ENCODE data around the gene IFNA10.
"Not testable (repeated sequence)": the region's sequence is repeated elsewhere in the genome, so short reads cannot be mapped to it uniquely, and the experiment has no call there.

IFNA10 gene

DNA sequence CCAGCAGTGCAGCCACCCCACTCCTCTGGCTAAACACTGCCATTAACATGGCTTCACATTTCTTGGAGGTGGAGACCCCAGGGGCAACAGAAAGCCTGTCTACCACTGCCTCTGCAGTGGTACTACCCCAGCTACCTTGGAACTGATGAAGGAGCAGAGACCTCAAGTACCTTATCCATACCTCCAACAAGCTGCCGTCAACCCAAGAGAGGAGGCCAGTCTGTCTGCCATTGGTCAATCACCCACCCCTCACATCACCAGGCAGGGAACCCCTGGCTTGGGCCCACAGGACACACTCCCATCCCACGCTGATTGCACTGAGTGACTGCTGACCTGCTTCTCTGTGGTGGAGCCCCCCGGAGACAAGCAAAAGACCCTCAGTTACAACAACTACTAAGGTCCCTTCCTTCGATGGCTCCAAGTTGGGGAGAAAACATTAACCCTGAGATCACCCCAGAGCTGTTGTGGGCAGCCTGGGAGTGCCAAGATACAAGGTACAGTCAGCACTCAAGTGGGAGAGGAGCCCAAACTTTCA is 27.3 kb upstream of the IFNA10 start:
- Histone ChIP-seq H3K4me3 (ENCODE audit: insufficient read depth, low read depth, low read length) (no peak overlapping the region), H3K27ac (ENCODE audit: insufficient read depth, low read depth, low read length, poor library complexity, severe bottlenecking) (no peak overlapping the region), H3K27me3 (ENCODE audit: control insufficient read depth, insufficient read depth, low read length, poor library complexity, severe bottlenecking) (no peaks in the 10 kb centered on the region), H3K4me1 (ENCODE audit: control insufficient read depth, insufficient read depth, low read length) (no peaks in the 10 kb centered on the region), H3K9me3 (ENCODE audit: control insufficient read depth, low read length) (no peaks in the 10 kb centered on the region), H3K36me3 (ENCODE audit: control insufficient read depth, insufficient read depth, low read length) (no peaks in the 10 kb centered on the region)
- 93 to 96% methylated on average over 4 of the region's 4 CpGs for WGBS, 2 experiments

DNA sequence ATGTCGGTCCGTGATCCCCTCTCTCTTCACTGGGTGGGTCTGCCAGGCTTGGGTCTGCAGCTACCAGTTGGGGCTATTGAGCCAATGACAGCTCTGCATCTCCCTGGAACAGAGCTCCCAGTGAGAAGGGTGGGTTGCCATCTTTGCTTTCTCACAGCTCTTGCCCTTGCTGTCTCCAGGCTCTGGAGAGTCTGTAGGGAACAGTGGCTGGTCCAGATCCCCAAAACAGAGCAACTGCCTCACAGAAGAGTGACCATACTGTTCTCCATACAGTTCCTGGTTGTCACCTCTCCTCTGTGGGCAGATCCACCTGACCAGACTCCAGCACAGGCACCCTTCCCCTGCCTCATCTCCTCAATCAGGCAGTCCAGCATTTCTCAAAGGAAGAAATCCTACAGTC is 26.3 kb upstream of the IFNA10 start:
- no peak overlapping the region for H3K27ac ChIP-seq (ENCODE audit: insufficient read depth, low read depth, low read length, poor library complexity, severe bottlenecking)
- no peaks in the 10 kb centered on the region for H3K9me3 ChIP-seq (ENCODE audit: control insufficient read depth, low read length)
- H3K4me3 ChIP-seq (ENCODE audit: insufficient read depth, low read depth, low read length): no peak overlapping the region
- no peaks in the 10 kb centered on the region for H3K4me1 ChIP-seq (ENCODE audit: control insufficient read depth, insufficient read depth, low read length)
- H3K36me3 ChIP-seq (ENCODE audit: control insufficient read depth, insufficient read depth, low read length): no peaks in the 10 kb centered on the region
- H3K27me3 ChIP-seq (ENCODE audit: control insufficient read depth, insufficient read depth, low read length, poor library complexity, severe bottlenecking): no peaks in the 10 kb centered on the region
- WGBS, 2 experiments: 92 to 96% methylated on average over 2 of the region's 2 CpGs

DNA sequence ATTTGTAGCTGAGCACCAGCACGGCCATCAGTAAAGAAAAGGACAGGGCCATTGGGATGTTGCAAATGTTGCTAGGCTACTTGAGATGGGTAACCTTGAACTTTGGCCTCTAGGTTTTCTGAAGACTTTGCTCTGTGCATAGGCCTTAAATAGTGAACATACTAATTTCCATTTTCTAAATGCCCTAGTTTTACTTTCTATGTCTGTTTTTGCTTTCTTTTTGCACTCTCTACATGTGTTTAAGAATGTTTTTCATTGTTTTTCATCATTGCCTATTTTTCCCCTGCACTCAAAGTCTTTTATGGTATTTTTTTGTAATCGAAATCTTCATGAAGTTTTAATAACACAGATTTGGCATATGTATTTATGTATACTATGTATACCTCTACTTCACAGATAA is 21.2 kb upstream of the IFNA10 start, which contains the start of gene IFNA17:
Gene IFNA17 (minus strand): TSS at position 101 of the 400 bp plus-strand sequence. CDS start 49 bp downstream, at position 52.
- H3K4me3 ChIP-seq (ENCODE audit: insufficient read depth, low read depth, low read length): no peak within 1 kb of the TSS

DNA sequence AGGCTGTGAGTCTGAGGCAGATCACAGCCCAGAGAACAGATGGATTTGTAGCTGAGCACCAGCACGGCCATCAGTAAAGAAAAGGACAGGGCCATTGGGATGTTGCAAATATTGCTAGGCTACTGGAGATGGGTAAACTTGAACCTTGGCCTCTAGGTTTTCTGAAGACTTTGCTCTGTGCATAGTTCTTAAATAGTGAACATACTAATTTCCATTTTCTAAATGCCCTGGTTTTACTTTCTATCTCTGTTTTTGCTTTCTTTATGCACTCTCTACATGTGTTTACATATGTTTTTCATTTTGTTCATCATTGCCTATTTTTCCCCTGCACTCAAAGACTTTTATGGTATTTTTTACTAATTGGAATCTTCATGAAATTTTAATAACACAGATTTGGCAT is 10.3 kb upstream of the IFNA10 start, which contains the start of gene IFNA16:
Gene IFNA16 (minus strand): TSS at position 101 of the 400 bp plus-strand sequence. CDS start 6 bp downstream, at position 95.
- H3K4me3 ChIP-seq (ENCODE audit: insufficient read depth, low read depth, low read length); H3K9me3 ChIP-seq (ENCODE audit: control insufficient read depth, low read length); H3K27ac ChIP-seq (ENCODE audit: insufficient read depth, low read depth, low read length, poor library complexity, severe bottlenecking); H3K27me3 ChIP-seq (ENCODE audit: control insufficient read depth, insufficient read depth, low read length, poor library complexity, severe bottlenecking); H3K4me1 ChIP-seq (ENCODE audit: control insufficient read depth, insufficient read depth, low read length); H3K36me3 ChIP-seq (ENCODE audit: control insufficient read depth, insufficient read depth, low read length): not testable (repeated sequence)
- 88 to 100% methylated on average over 1 of the region's 1 CpG for WGBS, 2 experiments

More for the DNA sequence above, 21.2 kb upstream of the IFNA10 start, which contains the start of gene IFNA17:
- 90 to 92% methylated on average over 1 of the region's 2 CpGs for WGBS, 2 experiments
- Histone ChIP-seq H3K27ac (ENCODE audit: insufficient read depth, low read depth, low read length, poor library complexity, severe bottlenecking) (no peak within 1 kb of the TSS), H3K4me1 (ENCODE audit: control insufficient read depth, insufficient read depth, low read length) (no peaks in the 10 kb centered on the region), H3K27me3 (ENCODE audit: control insufficient read depth, insufficient read depth, low read length, poor library complexity, severe bottlenecking) (no peaks in the 10 kb centered on the region), H3K9me3 (ENCODE audit: control insufficient read depth, low read length) (no peaks in the 10 kb centered on the region), H3K36me3 (ENCODE audit: control insufficient read depth, insufficient read depth, low read length) (no peaks in the 10 kb centered on the region)

DNA sequence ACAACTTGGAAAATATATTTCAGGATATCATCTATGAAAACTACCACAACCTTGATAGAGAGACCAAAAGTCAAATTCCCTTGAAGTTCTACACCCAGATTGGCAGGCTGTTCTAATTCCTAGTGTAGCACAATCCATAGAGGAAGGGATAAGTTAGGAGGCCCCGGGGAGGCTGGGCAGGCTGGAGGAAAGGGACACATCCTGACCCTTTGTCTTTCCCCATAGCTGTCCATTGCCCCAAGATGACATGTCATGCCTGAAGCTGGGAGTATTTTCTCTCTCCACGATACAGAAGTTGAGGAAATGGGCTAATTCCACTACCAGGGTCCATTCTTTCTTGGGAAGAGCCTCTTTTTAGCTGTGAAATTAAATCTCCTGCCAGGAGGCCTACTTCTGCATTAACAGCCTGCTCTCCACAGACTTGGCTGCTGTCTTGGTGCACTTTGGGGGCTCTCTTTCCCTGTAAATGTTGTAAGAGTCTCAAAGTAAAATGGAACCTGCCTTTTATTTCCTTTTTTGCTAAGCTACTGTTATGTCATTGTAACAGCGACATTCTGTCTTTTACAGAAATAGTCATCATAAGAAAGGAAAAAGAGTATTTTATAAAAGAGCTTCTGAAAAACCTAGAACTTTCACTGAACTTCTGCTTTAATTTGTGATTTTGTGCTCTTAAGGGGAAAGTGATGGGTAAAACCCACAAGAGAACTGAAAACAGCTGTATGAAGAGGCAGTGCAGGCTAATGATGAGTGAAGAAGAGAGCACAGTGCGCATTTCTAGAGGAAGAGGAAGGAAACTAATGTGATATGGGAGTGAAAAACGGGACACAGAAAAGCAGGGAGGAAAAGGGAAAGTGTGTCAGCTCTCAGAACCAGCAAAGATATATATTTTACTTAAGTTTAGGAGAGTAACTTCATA is 6.7 kb upstream of the IFNA10 start:
- not testable (repeated sequence) for H3K9me3 ChIP-seq (ENCODE audit: control insufficient read depth, low read length); H3K36me3 ChIP-seq (ENCODE audit: control insufficient read depth, insufficient read depth, low read length); H3K27me3 ChIP-seq (ENCODE audit: control insufficient read depth, insufficient read depth, low read length, poor library complexity, severe bottlenecking); H3K4me3 ChIP-seq (ENCODE audit: insufficient read depth, low read depth, low read length); H3K27ac ChIP-seq (ENCODE audit: insufficient read depth, low read depth, low read length, poor library complexity, severe bottlenecking); H3K4me1 ChIP-seq (ENCODE audit: control insufficient read depth, insufficient read depth, low read length)
- WGBS, 2 experiments: 58 to 59% methylated on average over 4 of the region's 5 CpGs

DNA sequence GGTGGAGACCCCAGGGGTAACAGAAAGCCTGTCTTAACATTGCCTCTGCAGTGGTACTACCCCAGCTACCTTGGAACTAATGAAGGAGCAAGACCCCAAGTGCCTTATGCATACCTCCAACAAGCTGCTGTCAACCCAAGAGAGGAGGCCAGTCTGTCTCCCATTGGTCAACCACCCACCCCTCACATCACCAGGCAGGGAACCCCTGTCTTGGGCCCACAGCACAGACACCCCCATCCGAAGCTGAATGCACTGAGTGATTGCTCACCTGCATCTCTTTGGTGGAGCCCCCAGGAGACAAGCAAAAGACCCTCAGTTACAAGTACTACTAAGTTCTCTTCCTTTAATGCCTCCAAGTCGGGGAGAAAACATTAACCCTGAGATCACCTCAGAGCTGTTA is 5.2 kb upstream of the IFNA10 start:
- not testable (repeated sequence) for H3K9me3 ChIP-seq (ENCODE audit: control insufficient read depth, low read length); H3K27me3 ChIP-seq (ENCODE audit: control insufficient read depth, insufficient read depth, low read length, poor library complexity, severe bottlenecking); H3K27ac ChIP-seq (ENCODE audit: insufficient read depth, low read depth, low read length, poor library complexity, severe bottlenecking); H3K4me3 ChIP-seq (ENCODE audit: insufficient read depth, low read depth, low read length); H3K4me1 ChIP-seq (ENCODE audit: control insufficient read depth, insufficient read depth, low read length); H3K36me3 ChIP-seq (ENCODE audit: control insufficient read depth, insufficient read depth, low read length)
- WGBS, 2 experiments: 87 to 89% methylated on average over 2 of the region's 2 CpGs

DNA sequence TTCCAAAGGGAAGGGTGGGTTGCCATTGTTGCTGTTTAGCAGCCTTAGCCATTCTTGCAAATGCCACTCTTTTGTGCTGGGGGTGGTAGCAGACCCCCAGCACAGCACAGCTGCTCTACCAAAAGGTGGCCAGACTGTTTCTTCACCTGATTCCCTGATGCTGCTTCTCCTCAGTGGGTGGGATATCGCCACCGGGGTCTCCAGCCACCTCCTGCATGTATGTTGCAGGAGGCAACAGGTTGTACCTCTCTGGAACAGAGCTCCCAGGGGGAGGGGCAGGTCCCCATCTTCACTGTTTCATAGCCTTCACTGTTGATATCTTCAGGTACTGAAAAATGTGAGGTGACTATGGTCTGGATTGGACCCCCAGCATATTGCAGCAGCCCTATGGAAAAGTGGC is 3.8 kb upstream of the IFNA10 start:
- H3K4me3 ChIP-seq (ENCODE audit: insufficient read depth, low read depth, low read length); H3K4me1 ChIP-seq (ENCODE audit: control insufficient read depth, insufficient read depth, low read length); H3K27ac ChIP-seq (ENCODE audit: insufficient read depth, low read depth, low read length, poor library complexity, severe bottlenecking); H3K36me3 ChIP-seq (ENCODE audit: control insufficient read depth, insufficient read depth, low read length); H3K27me3 ChIP-seq (ENCODE audit: control insufficient read depth, insufficient read depth, low read length, poor library complexity, severe bottlenecking); H3K9me3 ChIP-seq (ENCODE audit: control insufficient read depth, low read length): not testable (repeated sequence)
- WGBS, 2 experiments: 92 to 100% methylated on average over 2 of the region's 2 CpGs

DNA sequence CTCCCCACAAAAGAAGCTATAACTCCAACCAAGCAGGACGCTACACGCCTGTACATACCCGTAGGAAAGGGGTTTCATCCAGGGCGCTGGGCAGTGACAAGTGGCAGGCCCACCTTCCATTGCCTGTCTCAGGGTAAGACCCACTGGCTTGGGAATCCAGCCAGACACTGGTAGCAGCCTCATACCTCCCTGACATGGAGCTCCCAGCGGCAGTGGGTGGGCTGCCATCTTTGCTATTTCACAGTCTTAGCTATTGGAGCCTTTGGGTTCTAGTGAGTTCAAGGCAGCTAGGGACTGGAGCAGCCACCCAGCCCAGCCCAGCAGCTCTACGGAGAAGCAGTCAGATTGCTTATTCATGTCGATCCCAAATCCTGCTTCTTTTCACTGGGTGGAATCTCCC is 3.4 kb upstream of the IFNA10 start:
- H3K27ac ChIP-seq (ENCODE audit: insufficient read depth, low read depth, low read length, poor library complexity, severe bottlenecking): no peak overlapping the region
- no peaks in the 10 kb centered on the region for H3K9me3 ChIP-seq (ENCODE audit: control insufficient read depth, low read length)
- no peak overlapping the region for H3K4me3 ChIP-seq (ENCODE audit: insufficient read depth, low read depth, low read length)
- H3K27me3 ChIP-seq (ENCODE audit: control insufficient read depth, insufficient read depth, low read length, poor library complexity, severe bottlenecking): no peaks in the 10 kb centered on the region
- no peaks in the 10 kb centered on the region for H3K4me1 ChIP-seq (ENCODE audit: control insufficient read depth, insufficient read depth, low read length)
- H3K36me3 ChIP-seq (ENCODE audit: control insufficient read depth, insufficient read depth, low read length): no peaks in the 10 kb centered on the region
- WGBS, 2 experiments: 95 to 96% methylated on average over 7 of the region's 7 CpGs

DNA sequence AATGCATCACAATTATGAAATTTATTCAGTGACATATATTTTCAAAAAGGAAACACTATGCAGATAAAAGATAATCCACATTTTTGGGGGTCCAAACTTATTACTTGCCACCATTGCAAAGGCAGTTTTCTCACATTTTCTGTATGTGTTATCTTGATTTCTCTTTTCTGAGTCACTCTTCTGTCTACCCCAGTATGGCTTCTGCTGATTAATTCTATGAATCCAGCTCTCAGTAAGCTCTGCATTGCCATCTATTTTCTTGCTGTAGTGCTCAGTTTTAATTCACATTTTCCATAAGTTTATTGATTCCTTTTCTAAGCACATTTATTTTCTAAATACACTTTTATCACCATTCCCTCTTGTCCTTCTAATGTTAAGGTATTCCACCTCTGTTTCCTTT is 1.7 kb downstream of the IFNA10 start:
- H3K36me3 ChIP-seq (ENCODE audit: control insufficient read depth, insufficient read depth, low read length): no peaks in the 10 kb centered on the region
- no peak overlapping the region for H3K4me3 ChIP-seq (ENCODE audit: insufficient read depth, low read depth, low read length)
- H3K27me3 ChIP-seq (ENCODE audit: control insufficient read depth, insufficient read depth, low read length, poor library complexity, severe bottlenecking): no peaks in the 10 kb centered on the region
- H3K9me3 ChIP-seq (ENCODE audit: control insufficient read depth, low read length): no peaks in the 10 kb centered on the region
- H3K4me1 ChIP-seq (ENCODE audit: control insufficient read depth, insufficient read depth, low read length): no peaks in the 10 kb centered on the region
- H3K27ac ChIP-seq (ENCODE audit: insufficient read depth, low read depth, low read length, poor library complexity, severe bottlenecking): no peak overlapping the region

DNA sequence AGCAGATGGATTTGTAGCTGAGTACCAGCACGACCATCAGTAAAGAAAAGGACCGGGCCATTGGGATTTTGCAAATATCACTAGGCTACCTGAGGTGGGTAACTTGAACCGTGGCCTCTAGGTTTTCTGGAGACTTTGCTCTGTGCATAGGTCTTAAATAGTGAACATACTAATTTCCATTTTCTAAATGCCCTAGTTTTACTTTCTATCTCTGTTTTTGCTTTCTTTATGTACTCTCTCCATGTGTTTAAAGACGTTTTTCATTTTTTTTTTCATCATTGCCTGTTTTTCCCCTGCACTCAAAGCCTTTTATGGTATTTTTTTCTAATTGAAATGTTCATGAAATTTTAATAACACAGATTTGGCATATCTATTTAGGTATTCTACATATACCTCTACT is 4.8 kb downstream of the IFNA10 start, which contains the start of gene IFNA7:
Gene IFNA7 (minus strand): TSS at position 101 of the 400 bp plus-strand sequence. CDS start 40 bp downstream, at position 61.
- H3K9me3 ChIP-seq (ENCODE audit: control insufficient read depth, low read length); H3K4me3 ChIP-seq (ENCODE audit: insufficient read depth, low read depth, low read length); H3K4me1 ChIP-seq (ENCODE audit: control insufficient read depth, insufficient read depth, low read length); H3K36me3 ChIP-seq (ENCODE audit: control insufficient read depth, insufficient read depth, low read length); H3K27ac ChIP-seq (ENCODE audit: insufficient read depth, low read depth, low read length, poor library complexity, severe bottlenecking); H3K27me3 ChIP-seq (ENCODE audit: control insufficient read depth, insufficient read depth, low read length, poor library complexity, severe bottlenecking): not testable (repeated sequence)
- WGBS, 2 experiments: 76% methylated on average over 3 to 4 of the region's 4 CpGs
